ENCODE data around the gene RBM23.
"Not testable (repeated sequence)": the region's sequence is repeated elsewhere in the genome, so short reads cannot be mapped to it uniquely, and the experiment has no call there.

Gene RBM23

GRCh38 chr14:22918804-22919600 lies at the start of gene RBM23:
TSS of gene RBM23 (minus strand) at chr14:22919149.
- intact Hi-C loops (cut with DNase I; ENCODE audit: low total_unique reads), result no loop called here
- no peak for TF ChIP-seq CTCF (IDR thresholded peaks at IDR 0.05)

GRCh38 chr14:22966783-22967269 lies 47.9 kb upstream of the RBM23 start:
- Histone ChIP-seq H3K27ac (no peak overlapping the region), H3K27me3 (no peaks in the 10 kb centered on the region), H3K4me3 (no peak overlapping the region), H3K36me3 (peaks cover 0 to 10% (median 0%) of the 10 kb centered on the region in 3 donors), H3K9me3 (no peaks in the 10 kb centered on the region), H3K4me1 (no peaks in the 10 kb centered on the region)
- intact Hi-C loops (cut with DNase I; ENCODE audit: low total_unique reads), result no loop called here
- TF ChIP-seq CTCF (IDR thresholded peaks at IDR 0.05), result no peak
- DNase-seq, result no peak

More at GRCh38 chr14:22918804-22919600, at the start of gene RBM23:
- Histone ChIP-seq H3K36me3 (peaks cover 15 to 37% (median 31%) of the 10 kb centered on the region in 3 donors), H3K4me3 (peak within 1 kb of the TSS; percentile 68 to 76), H3K27me3 (no peaks in the 10 kb centered on the region), H3K4me1 (peaks cover 0 to 39% (median 29%) of the 10 kb centered on the region in 4 donors), H3K27ac (peak within 1 kb of the TSS; percentile 93 to 96), H3K9me3 (no peaks in the 10 kb centered on the region)
- peak; percentile 100 for DNase-seq

- intact Hi-C loops (cut with DNase I; ENCODE audit: low total_unique reads); H3K27ac ChIP-seq; H3K27me3 ChIP-seq; H3K36me3 ChIP-seq; DNase-seq; H3K4me3 ChIP-seq; H3K9me3 ChIP-seq; H3K4me1 ChIP-seq: not testable (repeated sequence)
Measured at GRCh38 chr14:22965916-22966782, 47.2 kb upstream of the RBM23 start.

DNA sequence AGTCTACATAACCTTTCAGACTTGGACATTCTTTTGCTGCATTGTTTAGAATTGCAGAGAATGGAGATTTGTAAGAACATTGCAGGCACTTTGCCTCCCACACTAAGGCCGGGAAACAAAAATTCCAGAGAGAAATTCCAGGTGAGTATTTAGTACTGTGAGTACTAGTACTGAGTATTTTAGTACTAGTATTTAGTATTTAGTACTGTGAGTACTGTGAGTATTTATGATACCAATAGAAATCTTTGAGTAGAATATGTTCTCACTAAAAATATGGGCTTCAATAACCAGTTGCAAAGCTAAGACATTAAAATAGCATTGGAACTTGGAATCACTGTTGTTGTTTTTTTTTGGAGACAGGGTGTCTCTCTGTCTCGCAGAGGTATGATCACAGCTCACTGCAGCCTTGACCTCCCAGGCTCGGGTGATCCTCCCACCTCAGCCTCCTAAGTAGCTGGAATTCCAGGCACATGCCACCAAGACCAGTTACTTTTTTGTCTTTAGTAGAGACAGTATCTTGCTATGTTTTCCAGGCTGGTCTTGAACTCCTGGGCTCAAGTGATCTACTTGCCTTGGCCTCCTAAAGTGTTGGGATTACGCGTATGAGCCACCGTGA lies 43.2 kb upstream of the RBM23 start:
- Histone ChIP-seq H3K36me3 (no peaks in the 10 kb centered on the region), H3K4me1 (peaks cover 0 to 5% (median 0%) of the 10 kb centered on the region in 4 donors), H3K4me3 (no peak overlapping the region), H3K9me3 (no peaks in the 10 kb centered on the region), H3K27me3 (no peaks in the 10 kb centered on the region), H3K27ac (no peak overlapping the region)
- no peak for DNase-seq
- intact Hi-C loops (cut with DNase I; ENCODE audit: low total_unique reads), result no loop called here
- TF ChIP-seq CTCF (IDR thresholded peaks at IDR 0.05), result no peak

- Histone ChIP-seq H3K4me1 (peaks cover 0 to 16% (median 5%) of the 10 kb centered on the region in 4 donors), H3K27me3 (no peaks in the 10 kb centered on the region), H3K4me3 (peak overlapping the region; percentile 58 to 76), H3K36me3 (peaks cover 0 to 18% (median 15%) of the 10 kb centered on the region in 3 donors), H3K27ac (peak overlapping the region; percentile 85 to 91), H3K9me3 (no peaks in the 10 kb centered on the region)
- intact Hi-C loops (cut with DNase I; ENCODE audit: low total_unique reads), result no loop called here
- DNase-seq, result no peak
- TF ChIP-seq CTCF (IDR thresholded peaks at IDR 0.05), result no peak
Measured at GRCh38 chr14:22955702-22956569, 37.0 kb upstream of the RBM23 start.
